PC-9 (cell line): ENCODE results near the gene PAXX. TPM values are rescaled to one million over a fixed set of nuclear protein-coding genes. Genes with fewer than 3 reads are reported as not detected.

Source experiments
- BruUV-seq: library from RNA; stranded (reverse); fragments of 400-500 nt; replicated peaks from 2 replicates; lab custom pipeline; 2021; lab: Mats Ljungman, UMichigan
- CTCF ChIA-PET: fragments of 300-600 bp; sonication (Branson Sonifier 250); formaldehyde crosslinking; loops from one replicate; lab custom pipeline; 2022; ENCODE audit warnings: antibody characterized with exemption; lab: Charles Lee
- POLR2A ChIA-PET: fragments of 300-600 bp; sonication (Branson Sonifier 250); formaldehyde crosslinking; loops from one replicate; lab custom pipeline; 2022; ENCODE audit warnings: antibody characterized with exemption; ENCODE audit not compliant: unreplicated experiment; lab: Charles Lee
- DNase-seq, 2 experiments: peaks; one replicate each; pipeline versions ENCODE4 v3.0.0 to v3.0.0-alpha.2; 2015 to 2022; ENCODE audit warnings: mixed read lengths in 1 of 2
- H2AFZ ChIP-seq: fragments of 200-600 bp; sonication (generic); 2 replicates; pipeline ENCODE4 v1.8.1; 2017; ENCODE audit warnings: antibody characterized with exemption
- H3F3A ChIP-seq: fragments of 200-600 bp; sonication (generic); 2 replicates; pipeline ENCODE4 v1.8.1; 2017; ENCODE audit warnings: antibody characterized with exemption, mild to moderate bottlenecking, low read depth; ENCODE audit not compliant: insufficient read depth
- H3K27ac ChIP-seq: fragments of 200-600 bp; sonication (generic); 2 replicates; pipeline ENCODE4 v1.6.1; 2016; ENCODE audit warnings: mixed run types
- H3K27me3 ChIP-seq: fragments of 200-600 bp; sonication (generic); 2 replicates; pipeline ENCODE4 v1.6.1; 2016; ENCODE audit warnings: low read depth, mixed run types; ENCODE audit not compliant: insufficient read depth
- H3K36me3 ChIP-seq: fragments of 200-600 bp; sonication (generic); 2 replicates; pipeline ENCODE4 v1.6.1; 2016; ENCODE audit warnings: low read depth, mixed run types
- H3K4me1 ChIP-seq: fragments of 200-600 bp; sonication (generic); replicated peaks from 2 replicates; pipeline ENCODE4 v1.6.1; 2016; ENCODE audit warnings: mixed run types; ENCODE audit not compliant: insufficient read depth
- H3K4me2 ChIP-seq: fragments of 200-600 bp; sonication (generic); 2 replicates; pipeline ENCODE4 v1.6.1; 2017; ENCODE audit warnings: mixed run types
- H3K4me3 ChIP-seq: fragments of 200-600 bp; sonication (generic); 2 replicates; pipeline ENCODE4 v1.6.1; 2016; ENCODE audit warnings: mixed run types
- H3K79me2 ChIP-seq: fragments of 200-600 bp; sonication (generic); 2 replicates; pipeline ENCODE4 v1.6.1; 2017; ENCODE audit warnings: low read depth, mixed run types
- H3K9me2 ChIP-seq: fragments of 200-600 bp; sonication (generic); 2 replicates; pipeline ENCODE4 v1.8.1; 2017; ENCODE audit warnings: mild to moderate bottlenecking; ENCODE audit not compliant: insufficient read depth
- H3K9me3 ChIP-seq: fragments of 200-600 bp; sonication (generic); 2 replicates; pipeline ENCODE4 v1.8.1; 2016; ENCODE audit warnings: low read depth; ENCODE audit not compliant: insufficient read depth
- H4K20me1 ChIP-seq: fragments of 200-600 bp; sonication (generic); 2 replicates; pipeline ENCODE4 v1.8.1; 2017; ENCODE audit not compliant: insufficient read depth
- EZH2 ChIP-seq: fragments of 200-600 bp; sonication (generic); IDR thresholded peaks from 2 replicates; pipeline ENCODE4 v1.8.0; 2017; ENCODE audit warnings: antibody characterized with exemption, low read depth
- intact Hi-C: fragments of 100-400 bp; cut with micrococcal nuclease; formaldehyde crosslinking; loops from one replicate; pipeline ENCODE4 v1.10.0; 2022; ENCODE audit not compliant: unreplicated experiment
- total RNA-seq: library from RNA; stranded (reverse); gene quantifications from 2 replicates; pipeline ENCODE4 v1.2.3, GENCODE V29; 2021
- TF ChIP-seq, protein P1 (sequence below): fragments of 200-600 bp; sonication (generic); conservative IDR thresholded peaks from 2 replicates; pipeline ENCODE4 v1.6.1; 2017; ENCODE audit warnings: mixed run types, antibody characterized with exemption, mild to moderate bottlenecking, moderate library complexity

The PAXX gene
- total RNA-seq, 1 experiment from 2014 or later = 54.9 TPM

DNA sequence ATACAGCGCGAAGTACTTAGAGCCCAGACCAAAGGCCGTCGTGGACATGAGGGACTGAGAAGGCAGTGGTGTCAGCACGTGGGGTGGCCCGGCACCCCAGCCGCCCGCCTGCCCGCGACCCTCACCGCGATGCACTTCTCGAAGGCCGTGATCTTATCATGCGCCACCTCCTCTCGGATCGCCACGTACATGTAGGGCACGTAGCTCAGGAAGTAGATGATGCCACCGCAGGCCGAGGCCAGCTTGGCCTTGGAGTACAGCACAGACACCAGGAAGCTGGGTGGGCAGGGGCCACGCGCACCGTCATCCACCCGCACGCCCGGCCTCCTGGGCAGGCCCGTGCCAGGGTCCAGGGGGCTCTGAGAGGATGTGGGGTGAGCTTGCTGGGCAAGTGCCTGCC lies 24.8 kb downstream of the PAXX start:
- no peaks in the 10 kb centered on the region for H3K9me2 ChIP-seq
- H3K9me3 ChIP-seq = no peaks in the 10 kb centered on the region
- H4K20me1 ChIP-seq = no peaks in the 10 kb centered on the region; the same call in 1 of the 2 replicates
- no peak for TF ChIP-seq EZH2
- TF ChIP-seq, protein P1, sequence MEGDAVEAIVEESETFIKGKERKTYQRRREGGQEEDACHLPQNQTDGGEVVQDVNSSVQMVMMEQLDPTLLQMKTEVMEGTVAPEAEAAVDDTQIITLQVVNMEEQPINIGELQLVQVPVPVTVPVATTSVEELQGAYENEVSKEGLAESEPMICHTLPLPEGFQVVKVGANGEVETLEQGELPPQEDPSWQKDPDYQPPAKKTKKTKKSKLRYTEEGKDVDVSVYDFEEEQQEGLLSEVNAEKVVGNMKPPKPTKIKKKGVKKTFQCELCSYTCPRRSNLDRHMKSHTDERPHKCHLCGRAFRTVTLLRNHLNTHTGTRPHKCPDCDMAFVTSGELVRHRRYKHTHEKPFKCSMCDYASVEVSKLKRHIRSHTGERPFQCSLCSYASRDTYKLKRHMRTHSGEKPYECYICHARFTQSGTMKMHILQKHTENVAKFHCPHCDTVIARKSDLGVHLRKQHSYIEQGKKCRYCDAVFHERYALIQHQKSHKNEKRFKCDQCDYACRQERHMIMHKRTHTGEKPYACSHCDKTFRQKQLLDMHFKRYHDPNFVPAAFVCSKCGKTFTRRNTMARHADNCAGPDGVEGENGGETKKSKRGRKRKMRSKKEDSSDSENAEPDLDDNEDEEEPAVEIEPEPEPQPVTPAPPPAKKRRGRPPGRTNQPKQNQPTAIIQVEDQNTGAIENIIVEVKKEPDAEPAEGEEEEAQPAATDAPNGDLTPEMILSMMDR = no peak
- ChIA-PET CTCF (no interaction called here), POLR2A (no interaction called here)
- no peak overlapping the region for H2AFZ ChIP-seq
- intact Hi-C loops = no loop called here
- H3K4me1 ChIP-seq = no peaks in the 10 kb centered on the region
- no peak overlapping the region for H3K4me3 ChIP-seq
- no peaks in the 10 kb centered on the region for H3K27me3 ChIP-seq
- no peak overlapping the region for H3K27ac ChIP-seq
- peaks cover 7% of the 10 kb centered on the region; the same call in 1 of the 2 replicates for H3F3A ChIP-seq
- H3K36me3 ChIP-seq = no peaks in the 10 kb centered on the region
- no peaks in the 10 kb centered on the region for H3K79me2 ChIP-seq
- no peak overlapping the region for H3K4me2 ChIP-seq
- no peak for DNase-seq
- no TSS peak for BruUV-seq

DNA sequence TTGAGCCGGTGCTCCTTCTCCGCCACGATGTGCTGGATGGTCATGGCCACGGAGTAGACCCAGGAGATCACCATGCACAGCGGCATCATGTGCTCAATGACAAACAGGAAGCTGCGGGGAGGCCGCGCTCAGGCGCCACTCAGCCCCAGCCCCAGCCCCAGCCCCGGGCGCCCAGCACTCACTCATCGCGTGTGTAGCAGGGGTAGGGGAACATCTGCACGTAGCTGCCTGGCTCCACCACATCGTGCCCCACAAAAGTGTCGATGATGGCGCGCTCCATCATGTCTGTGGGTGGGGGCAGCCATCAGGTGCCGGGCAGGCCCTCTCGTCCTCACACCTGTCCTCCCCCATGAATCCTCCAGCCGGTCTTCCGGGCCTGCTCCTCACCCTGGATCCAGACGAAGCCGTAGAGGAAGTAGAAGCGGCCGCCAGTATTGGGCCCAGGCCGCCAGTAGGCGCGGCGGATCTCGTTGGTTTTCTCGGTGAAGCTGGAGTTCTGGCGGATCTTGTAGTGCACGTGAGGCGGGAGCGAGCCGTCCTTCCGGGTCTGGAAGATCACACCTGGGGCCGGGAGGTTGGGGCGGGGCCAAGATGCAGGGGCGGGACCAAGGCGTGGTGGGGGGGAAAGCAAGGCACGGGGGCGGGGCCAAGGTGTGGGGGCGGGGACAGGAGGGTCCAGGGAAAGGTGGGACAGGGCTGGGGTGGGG lies 25.7 kb downstream of the PAXX start:
- H3K27me3 ChIP-seq = no peaks in the 10 kb centered on the region
- H3K4me2 ChIP-seq = no peak overlapping the region
- no peaks in the 10 kb centered on the region for H3K9me3 ChIP-seq
- H3K79me2 ChIP-seq = no peaks in the 10 kb centered on the region
- no peak overlapping the region for H2AFZ ChIP-seq
- no peak overlapping the region for H3K27ac ChIP-seq
- H4K20me1 ChIP-seq = no peaks in the 10 kb centered on the region; the same call in 1 of the 2 replicates
- no peak overlapping the region for H3K4me3 ChIP-seq
- TF ChIP-seq, protein P1 = no peak
- TF ChIP-seq EZH2 = no peak
- ChIA-PET POLR2A (no interaction called here), CTCF (no interaction called here)
- H3K9me2 ChIP-seq = no peaks in the 10 kb centered on the region
- H3K36me3 ChIP-seq = no peaks in the 10 kb centered on the region
- peaks cover 7% of the 10 kb centered on the region; the same call in 1 of the 2 replicates for H3F3A ChIP-seq
- intact Hi-C loops = no loop called here
- no peak for DNase-seq
- no peaks in the 10 kb centered on the region for H3K4me1 ChIP-seq
- no TSS peak for BruUV-seq

DNA sequence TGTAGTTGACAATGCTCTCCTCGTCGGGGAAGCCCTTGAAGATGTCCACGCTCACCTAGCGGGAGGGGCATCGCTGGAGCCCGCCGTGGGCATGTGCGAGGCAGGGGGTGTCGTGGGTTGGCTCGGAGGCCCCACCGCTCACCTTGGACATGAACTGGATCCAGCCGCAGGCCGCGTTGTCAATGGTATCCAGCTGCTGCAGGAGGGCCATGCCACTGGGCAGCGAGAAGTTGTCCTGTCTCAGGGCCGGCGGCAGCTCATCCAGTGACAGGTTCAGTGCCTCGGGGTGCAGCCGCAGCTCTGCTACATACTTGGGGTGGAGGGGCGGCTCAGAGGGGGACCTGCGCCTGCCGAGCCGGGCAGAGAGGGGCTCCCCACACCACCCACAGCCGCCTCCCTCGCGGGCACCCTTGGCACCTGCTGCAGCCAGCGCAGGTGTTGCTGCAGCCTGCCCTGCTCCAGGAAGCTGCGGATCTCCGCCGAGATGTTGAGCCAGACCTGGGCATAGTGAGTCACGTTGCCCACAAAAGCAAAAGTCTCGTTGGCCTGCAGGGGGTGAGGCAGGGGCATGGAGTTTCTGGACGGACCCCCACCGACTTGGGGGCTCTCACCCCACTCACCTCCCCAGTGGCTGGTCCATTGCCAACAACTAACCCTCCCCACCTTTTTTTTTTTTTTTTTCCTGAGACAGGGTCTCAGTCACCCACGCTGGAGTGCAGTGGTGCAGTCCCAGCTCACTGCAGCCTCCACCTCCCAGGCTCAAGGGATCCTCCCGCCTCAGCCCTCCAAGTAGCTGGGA lies 26.7 kb downstream of the PAXX start:
- BruUV-seq = no TSS peak
- Histone ChIP-seq H3K4me1 (no peaks in the 10 kb centered on the region), H3K4me3 (no peak overlapping the region), H3K9me3 (no peaks in the 10 kb centered on the region), H3K27ac (no peak overlapping the region), H4K20me1 (no peaks in the 10 kb centered on the region; the same call in 1 of the 2 replicates), H3F3A (peaks cover 7% of the 10 kb centered on the region; the same call in 1 of the 2 replicates), H3K27me3 (no peaks in the 10 kb centered on the region), H3K79me2 (no peaks in the 10 kb centered on the region), H3K36me3 (no peaks in the 10 kb centered on the region), H3K9me2 (no peaks in the 10 kb centered on the region), H2AFZ (no peak overlapping the region), H3K4me2 (no peak overlapping the region)
- no peak for DNase-seq
- no peak for TF ChIP-seq EZH2
- TF ChIP-seq, protein P1 = no peak
- intact Hi-C loops = no loop called here
- CTCF ChIA-PET = interaction anchor here (0.7 kb wide), 1 partner anchor 177 kb away, joined by 12 read pairs; the partner anchor contains the start of gene AJM1
- POLR2A ChIA-PET = no interaction called here
